OCI-LY7 (cell line): ENCODE measurements around the gene SYNPO.

ENCODE experiments used
- CTCF ChIP-seq: fragments of 200-600 bp; sonication (generic); conservative IDR thresholded peaks from 2 replicates; pipeline ENCODE4 v1.5.1; 2014; ENCODE audit warnings: mild to moderate bottlenecking, antibody characterized with exemption, low read length, moderate library complexity, mixed read lengths
- EZH2phosphoT487 ChIP-seq: fragments of 200-600 bp; sonication (generic); IDR thresholded peaks from 2 replicates; pipeline ENCODE4 v1.6.1; 2018; ENCODE audit warnings: low read depth, borderline replicate concordance, mild to moderate bottlenecking, mixed run types, antibody characterized with exemption, low read length, moderate library complexity, mixed read lengths

GRCh38 chr5:150598006-150598405, 42.5 kb upstream of the SYNPO start:
- TF ChIP-seq CTCF, result no peak
- TF ChIP-seq EZH2phosphoT487, result no peak
